Pancreas (tissue), 10 donors: ENCODE results near the gene DIP2C. TPM values are rescaled to one million over a fixed set of nuclear protein-coding genes. Genes with fewer than 3 reads are reported as not detected.

Source experiments
- ATAC-seq, 4 donors: fragments of 200-7000 bp; cut with Tn5 transposase; one replicate each; pipeline versions ENCODE4 v1.8.0 to v1.9.1; 2020; ENCODE audit warnings: mild to moderate bottlenecking in 4 of 4, moderate library complexity in 4 of 4
- DNase-seq, 6 donors: peaks; one replicate each; pipeline ENCODE4 v3.0.0-alpha.2; 2020
- FAIRE-seq: peaks from 2 replicates; lab custom pipeline; 2012; peaks lifted over from hg19 to GRCh38; lab: Jason Lieb, UNC
- H3K27ac ChIP-seq, 4 donors: fragments of 200-600 bp; sonication (generic); 1 replicate in 3 of 4; 2 replicates in 1 of 4; pipeline versions ENCODE4 v1.5.0 to v1.8.0; 2020
- H3K27me3 ChIP-seq, 4 donors: fragments of 200-600 bp; one replicate each; pipeline ENCODE4 v1.8.0; 2021
- H3K36me3 ChIP-seq, 3 donors: fragments of 200-600 bp; sonication (generic) in 1 of 3; one replicate each; pipeline versions ENCODE4 v1.5.0 to v1.8.0; 2020 to 2021
- H3K4me1 ChIP-seq, 3 donors: fragments of 200-600 bp; one replicate each; pipeline ENCODE4 v1.8.0; 2021
- H3K4me3 ChIP-seq, 4 donors: fragments of 200-600 bp; sonication (generic) in 2 of 4; one replicate each; pipeline versions ENCODE4 v1.5.0 to v1.8.0; 2020 to 2021
- H3K9me3 ChIP-seq, 4 donors: fragments of 200-600 bp; one replicate each; pipeline ENCODE4 v1.8.0; 2021
- CTCF ChIP-seq, 4 donors: fragments of 200-600 bp; sonication (generic) in 3 of 4; IDR thresholded peaks; one replicate each; pipeline versions ENCODE4 v1.5.0 to v1.8.0; 2021; ENCODE audit warnings: antibody characterized with exemption in 4 of 4
- WGBS, 2 donors: extraction: QIAGEN DNeasy Blood & Tissue Kit; methylation state at CpG; one replicate each; pipeline ENCODE4 v1.1.7; 2013; 5-methylcytosine and 5-hydroxymethylcytosine counted together
- intact Hi-C, 3 donors: fragments of 100-400 bp; cut with DNase I; formaldehyde crosslinking; loops; one replicate each; pipeline versions ENCODE4 v1.11.1 to v1.14.2; 2022
- polyA plus RNA-seq, 2 donors: library from polyadenylated mRNA; stranded (reverse); fragments of 200-250 nt; gene quantifications; one replicate each; pipeline ENCODE4 v1.2.3, GENCODE V29; 2013
- total RNA-seq, 6 donors: library from RNA; stranded (reverse); fragmentation: NEBNext Ultra II Directional in 4 of 6; extraction: Animal tissue kit (Norgen Biotek cat#: 25700) in 4 of 6; gene quantifications; one replicate each; pipeline versions ENCODE4 v1.2.1 to v1.2.4, GENCODE V29; 2021 to 2023
- donor health status: healthy with polysubstance abuse.
- donor health status: DM: no; HTN: no; CAD: no; lungs with moderate emphysema.
- donor health status: DM: no; HTN: no; CAD: no.
- donor health status: control.
- donor health status: control.
- donor health status: Bipolar disorder and iron deficiency.
- donor health status: DM: yes; HTN: yes; CAD: no.
- donor health status: DM: no; HTN: no; CAD: no.
- donor health status: DM: no; HTN: no; CAD: no.
- donor health status: DM: yes; HTN: yes; CAD: no.

The DIP2C gene
- total and polyA plus RNA-seq, 8 donors, result 4.3 to 11.8 (median 7.3) TPM

GRCh38 chr10:571166-571565 lies 118.3 kb downstream of the DIP2C start:
- Histone ChIP-seq H3K27ac (no peak overlapping the region), H3K4me1 (peaks cover 0 to 6% (median 4%) of the 10 kb centered on the region in 3 donors), H3K27me3 (no peaks in the 10 kb centered on the region), H3K4me3 (no peak overlapping the region), H3K36me3 (no peaks in the 10 kb centered on the region), H3K9me3 (no peaks in the 10 kb centered on the region)
- DNase-seq (no peak), ATAC-seq (no peak), FAIRE-seq (no peak)
- TF ChIP-seq CTCF (IDR thresholded peaks at IDR 0.05), result no peak
- WGBS, 2 donors, result 81 to 86% methylated on average over 13 of the region's 13 CpGs
- intact Hi-C loops, result no loop called here

GRCh38 chr10:570628-571163 lies 118.8 kb downstream of the DIP2C start:
- WGBS, 2 donors, result 81 to 85% methylated on average over 20 of the region's 20 CpGs
- DNase-seq (no peak), FAIRE-seq (no peak), ATAC-seq (no peak)
- intact Hi-C loops, result no loop called here
- H3K4me1 ChIP-seq, result peaks cover 0 to 5% (median 4%) of the 10 kb centered on the region in 3 donors
- no peak overlapping the region for H3K4me3 ChIP-seq
- no peaks in the 10 kb centered on the region for H3K9me3 ChIP-seq
- H3K36me3 ChIP-seq, result no peaks in the 10 kb centered on the region
- TF ChIP-seq CTCF (IDR thresholded peaks at IDR 0.05), result no peak
- no peak overlapping the region for H3K27ac ChIP-seq
- no peaks in the 10 kb centered on the region for H3K27me3 ChIP-seq

- Histone ChIP-seq H3K9me3 (no peaks in the 10 kb centered on the region), H3K27ac (no peak overlapping the region), H3K27me3 (no peaks in the 10 kb centered on the region), H3K4me1 (peaks cover 0 to under 1% (median 0%) of the 10 kb centered on the region in 3 donors), H3K4me3 (no peak overlapping the region), H3K36me3 (no peaks in the 10 kb centered on the region)
- ATAC-seq (no peak), DNase-seq (no peak), FAIRE-seq (no peak)
- 93% methylated on average over 7 of the region's 7 CpGs for WGBS, 2 donors
- no peak for TF ChIP-seq CTCF (IDR thresholded peaks at IDR 0.05)
- intact Hi-C loops, result no loop called here
Measured at GRCh38 chr10:569961-570627, 119.4 kb downstream of the DIP2C start.

GRCh38 chr10:568848-569247 lies 120.6 kb downstream of the DIP2C start:
- intact Hi-C loops, result no loop called here
- TF ChIP-seq CTCF (IDR thresholded peaks at IDR 0.05), result no peak

GRCh38 chr10:567869-568268 lies 121.6 kb downstream of the DIP2C start:
- no peak for ATAC-seq
- 94 to 95% methylated on average over 12 of the region's 12 CpGs for WGBS, 2 donors
- intact Hi-C loops, result no loop called here
- TF ChIP-seq CTCF (IDR thresholded peaks at IDR 0.05), result no peak
- Histone ChIP-seq H3K4me1 (no peaks in the 10 kb centered on the region), H3K36me3 (no peaks in the 10 kb centered on the region), H3K27me3 (no peaks in the 10 kb centered on the region), H3K4me3 (no peak overlapping the region), H3K9me3 (no peaks in the 10 kb centered on the region), H3K27ac (no peak overlapping the region)
- no peak for FAIRE-seq
- DNase-seq, result no peak

More at GRCh38 chr10:568848-569247, 120.6 kb downstream of the DIP2C start:
- ATAC-seq (no peak), DNase-seq (no peak), FAIRE-seq (no peak)
- Histone ChIP-seq H3K4me3 (no peak overlapping the region), H3K4me1 (no peaks in the 10 kb centered on the region), H3K27ac (no peak overlapping the region), H3K36me3 (no peaks in the 10 kb centered on the region), H3K9me3 (no peaks in the 10 kb centered on the region), H3K27me3 (no peaks in the 10 kb centered on the region)
- 96 to 99% methylated on average over 7 of the region's 7 CpGs for WGBS, 2 donors
